Neural crest cell (in vitro differentiated cells): Measurements from ENCODE around the gene AGK. TPM values are rescaled to one million over a fixed set of nuclear protein-coding genes. Genes with fewer than 3 reads are reported as not detected.

Experiments
- DNase-seq: peaks from one replicate; pipeline ENCODE4 v3.0.0; 2021; ENCODE audit warnings: low read depth, mixed read lengths, low spot score
- H3K27ac Mint-ChIP-seq: one replicate; pipeline ENCODE4 v1.8.0; 2021; ENCODE audit warnings: mild to moderate bottlenecking, mixed read lengths; ENCODE audit not compliant: unreplicated experiment
- H3K27me3 Mint-ChIP-seq: 2 replicates; pipeline ENCODE4 v1.8.0; 2021; ENCODE audit warnings: low read depth, mild to moderate bottlenecking, mixed read lengths
- H3K36me3 Mint-ChIP-seq: 2 replicates; pipeline ENCODE4 v1.8.0; 2021; ENCODE audit warnings: low read depth, mild to moderate bottlenecking, mixed read lengths
- H3K4me1 Mint-ChIP-seq: 2 replicates; pipeline ENCODE4 v1.8.0; 2021; ENCODE audit warnings: mixed read lengths
- H3K4me3 Mint-ChIP-seq: one replicate; pipeline ENCODE4 v1.8.0; 2021; ENCODE audit warnings: mild to moderate bottlenecking, mixed read lengths
- H3K9me3 Mint-ChIP-seq: 2 replicates; pipeline ENCODE4 v1.8.0; 2021; ENCODE audit warnings: mixed read lengths
- total RNA-seq: library from RNA; stranded (reverse); gene quantifications from 2 replicates; pipeline ENCODE4 v1.2.1, GENCODE V29; 2021
- TF ChIP-seq, protein P1 (sequence below): fragments of 200-600 bp; sonication (generic); conservative IDR thresholded peaks from 2 replicates; pipeline ENCODE4 v1.5.0; 2021; ENCODE audit warnings: antibody characterized with exemption, mild to moderate bottlenecking

AGK gene
- total RNA-seq, 1 donor from 2014 or later: 35.7 TPM

DNA sequence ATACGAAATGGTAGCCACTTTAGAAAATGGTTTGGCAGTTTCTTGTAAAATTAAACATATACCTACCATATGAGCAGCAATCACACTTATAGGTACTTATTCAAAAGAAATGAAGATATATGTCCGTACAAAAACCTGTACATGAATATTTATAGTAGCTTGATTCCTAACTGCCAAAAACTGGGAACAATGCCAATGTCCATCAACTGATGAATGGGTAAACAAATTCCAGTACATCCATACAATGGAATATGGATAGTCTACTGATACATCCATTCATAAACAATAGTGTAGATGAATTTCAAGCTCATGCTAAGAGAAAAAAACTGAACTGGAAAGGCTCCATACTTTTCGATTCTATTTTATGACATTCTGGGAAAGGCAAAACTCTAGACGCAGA lies 68.5 kb downstream of the AGK start:
- Mint-ChIP-seq H3K4me1 (peaks cover 13% of the 10 kb centered on the region), H3K27ac (no peak overlapping the region), H3K4me3 (no peak overlapping the region), H3K27me3 (no peaks in the 10 kb centered on the region), H3K9me3 (peaks cover 2% of the 10 kb centered on the region), H3K36me3 (peaks cover 42% of the 10 kb centered on the region)
- TF ChIP-seq, protein P1, sequence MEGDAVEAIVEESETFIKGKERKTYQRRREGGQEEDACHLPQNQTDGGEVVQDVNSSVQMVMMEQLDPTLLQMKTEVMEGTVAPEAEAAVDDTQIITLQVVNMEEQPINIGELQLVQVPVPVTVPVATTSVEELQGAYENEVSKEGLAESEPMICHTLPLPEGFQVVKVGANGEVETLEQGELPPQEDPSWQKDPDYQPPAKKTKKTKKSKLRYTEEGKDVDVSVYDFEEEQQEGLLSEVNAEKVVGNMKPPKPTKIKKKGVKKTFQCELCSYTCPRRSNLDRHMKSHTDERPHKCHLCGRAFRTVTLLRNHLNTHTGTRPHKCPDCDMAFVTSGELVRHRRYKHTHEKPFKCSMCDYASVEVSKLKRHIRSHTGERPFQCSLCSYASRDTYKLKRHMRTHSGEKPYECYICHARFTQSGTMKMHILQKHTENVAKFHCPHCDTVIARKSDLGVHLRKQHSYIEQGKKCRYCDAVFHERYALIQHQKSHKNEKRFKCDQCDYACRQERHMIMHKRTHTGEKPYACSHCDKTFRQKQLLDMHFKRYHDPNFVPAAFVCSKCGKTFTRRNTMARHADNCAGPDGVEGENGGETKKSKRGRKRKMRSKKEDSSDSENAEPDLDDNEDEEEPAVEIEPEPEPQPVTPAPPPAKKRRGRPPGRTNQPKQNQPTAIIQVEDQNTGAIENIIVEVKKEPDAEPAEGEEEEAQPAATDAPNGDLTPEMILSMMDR: no peak
- DNase-seq: no peak

DNA sequence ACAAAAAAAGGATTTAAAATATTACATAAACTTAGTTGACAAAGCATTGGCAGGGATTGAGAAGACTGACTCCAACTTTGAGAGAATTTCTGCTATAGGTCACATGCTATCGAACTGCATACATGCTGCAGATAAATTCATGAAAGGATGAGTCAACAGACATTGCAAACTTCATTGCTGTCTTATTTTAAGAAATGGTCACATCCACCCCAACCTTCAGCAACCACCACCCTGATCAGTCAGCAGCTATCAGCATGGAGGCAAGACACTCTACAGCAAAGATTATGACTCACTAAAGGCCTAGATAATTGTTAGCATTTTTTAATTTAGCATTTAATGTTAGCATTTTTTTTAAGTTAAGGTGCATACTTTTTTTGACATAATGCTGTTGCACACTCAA lies 73.6 kb downstream of the AGK start:
- Mint-ChIP-seq H3K4me3 (no peak overlapping the region), H3K4me1 (no peaks in the 10 kb centered on the region), H3K27me3 (no peaks in the 10 kb centered on the region), H3K36me3 (peaks cover 31% of the 10 kb centered on the region), H3K9me3 (peaks cover 2% of the 10 kb centered on the region), H3K27ac (no peak overlapping the region)
- TF ChIP-seq, protein P1: no peak
- no peak for DNase-seq

DNA sequence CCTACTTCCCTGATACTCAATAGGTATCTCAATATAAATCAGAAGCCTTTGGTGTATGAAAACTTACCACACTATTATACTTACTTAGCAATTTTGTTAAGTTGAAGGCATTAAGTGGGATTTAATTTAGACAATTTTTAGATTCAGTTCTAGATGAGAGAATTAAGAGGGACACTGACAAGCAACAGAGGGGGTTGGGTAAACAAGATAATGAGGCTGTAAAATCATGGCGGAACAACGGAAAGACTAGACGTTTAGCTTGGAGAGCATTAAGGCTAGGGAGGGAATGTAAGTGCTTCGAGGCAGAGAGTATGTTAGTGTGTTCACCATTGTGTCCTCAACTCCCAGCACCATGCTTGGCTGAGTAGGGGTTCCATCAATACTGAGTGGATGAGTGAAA lies 79.4 kb downstream of the AGK start:
- H3K36me3 Mint-ChIP-seq: peaks cover 3% of the 10 kb centered on the region
- no peak for DNase-seq
- H3K27me3 Mint-ChIP-seq: no peaks in the 10 kb centered on the region
- TF ChIP-seq, protein P1: no peak
- H3K4me1 Mint-ChIP-seq: no peaks in the 10 kb centered on the region
- H3K4me3 Mint-ChIP-seq: no peak overlapping the region
- no peaks in the 10 kb centered on the region for H3K9me3 Mint-ChIP-seq
- peak overlapping the region; percentile 0 for H3K27ac Mint-ChIP-seq

DNA sequence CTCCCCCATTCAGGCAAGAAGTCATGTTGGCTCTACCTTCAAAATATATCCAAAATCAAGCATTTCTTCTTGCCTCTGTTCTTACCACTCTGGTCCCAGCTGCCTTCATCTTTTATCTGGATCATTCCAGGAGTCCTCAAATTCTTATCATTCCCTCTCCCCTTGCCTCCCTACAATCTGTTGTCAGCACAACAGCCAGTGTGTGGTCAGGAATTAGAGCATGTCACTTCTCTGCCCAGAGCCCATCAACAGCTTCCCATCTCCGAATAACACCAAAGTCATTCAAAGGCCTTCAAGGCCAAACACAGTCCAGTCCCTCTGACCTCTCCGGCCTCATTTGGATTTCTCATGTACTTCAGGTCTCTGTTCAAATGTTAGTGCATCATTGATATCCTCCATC lies 80.3 kb downstream of the AGK start:
- Mint-ChIP-seq H3K9me3 (no peaks in the 10 kb centered on the region), H3K4me1 (no peaks in the 10 kb centered on the region), H3K27ac (no peak overlapping the region), H3K36me3 (peaks cover 3% of the 10 kb centered on the region), H3K4me3 (no peak overlapping the region), H3K27me3 (no peaks in the 10 kb centered on the region)
- DNase-seq: no peak
- TF ChIP-seq, protein P1: no peak

DNA sequence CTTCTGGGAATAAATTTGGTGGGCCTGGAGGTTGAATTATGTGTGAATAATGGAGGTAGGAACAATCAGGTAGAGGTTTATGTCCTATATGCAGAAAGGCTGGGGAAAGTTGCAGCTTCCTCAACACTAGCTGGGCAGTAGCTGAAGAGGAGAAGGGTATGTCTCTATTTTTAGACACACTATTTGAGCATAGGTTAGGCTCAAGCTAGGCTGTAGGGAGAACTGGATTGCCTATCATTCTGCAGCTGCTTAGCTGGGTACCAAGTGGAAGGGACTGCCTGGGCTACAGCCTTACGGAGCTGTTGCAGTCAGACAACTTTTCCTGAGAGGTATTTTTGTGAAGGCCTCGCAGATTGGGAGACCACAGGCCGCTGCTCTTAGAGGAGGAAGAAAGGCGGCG lies 82.9 kb downstream of the AGK start:
- no peak for DNase-seq
- H3K27me3 Mint-ChIP-seq: no peaks in the 10 kb centered on the region
- no peaks in the 10 kb centered on the region for H3K4me1 Mint-ChIP-seq
- TF ChIP-seq, protein P1: no peak
- no peak overlapping the region for H3K4me3 Mint-ChIP-seq
- no peaks in the 10 kb centered on the region for H3K9me3 Mint-ChIP-seq
- peaks cover 3% of the 10 kb centered on the region for H3K36me3 Mint-ChIP-seq
- no peak overlapping the region for H3K27ac Mint-ChIP-seq

DNA sequence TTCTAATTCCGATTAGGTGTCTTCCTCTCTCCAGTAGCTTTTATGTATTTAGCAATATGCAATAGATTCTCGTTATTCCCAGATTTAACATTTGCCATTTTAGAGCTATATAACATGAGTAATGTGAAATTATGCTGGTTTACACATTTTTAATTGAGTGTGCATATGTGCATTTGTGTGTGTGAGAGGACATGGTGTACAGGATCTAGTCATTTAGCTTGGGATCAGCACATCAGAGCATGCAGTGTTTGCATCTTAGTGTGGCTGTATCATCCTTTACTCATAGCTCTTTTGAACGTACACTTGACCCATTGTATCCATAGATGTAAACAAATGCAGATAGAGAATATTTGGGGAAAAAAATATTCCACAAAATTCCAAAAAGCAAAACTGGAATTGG lies 84.8 kb downstream of the AGK start:
- Mint-ChIP-seq H3K4me3 (no peak overlapping the region), H3K9me3 (no peaks in the 10 kb centered on the region)

More for the DNA sequence above, 84.8 kb downstream of the AGK start:
- Mint-ChIP-seq H3K27ac (no peak overlapping the region), H3K36me3 (peaks cover 13% of the 10 kb centered on the region), H3K4me1 (peaks cover 14% of the 10 kb centered on the region), H3K27me3 (no peaks in the 10 kb centered on the region)
- DNase-seq: no peak
- TF ChIP-seq, protein P1: no peak
